ENCODE data around the gene GBE1. TPM values are rescaled to one million over a fixed set of nuclear protein-coding genes. Genes with fewer than 3 reads are reported as not detected.

Gene GBE1
- total and polyA plus RNA-seq, 9 of the 15 experiments (the other 6 are each of a cell fraction or from before 2014, with no cell fraction given) = 7.9 to 25.6 (median 13.1) TPM

DNA sequence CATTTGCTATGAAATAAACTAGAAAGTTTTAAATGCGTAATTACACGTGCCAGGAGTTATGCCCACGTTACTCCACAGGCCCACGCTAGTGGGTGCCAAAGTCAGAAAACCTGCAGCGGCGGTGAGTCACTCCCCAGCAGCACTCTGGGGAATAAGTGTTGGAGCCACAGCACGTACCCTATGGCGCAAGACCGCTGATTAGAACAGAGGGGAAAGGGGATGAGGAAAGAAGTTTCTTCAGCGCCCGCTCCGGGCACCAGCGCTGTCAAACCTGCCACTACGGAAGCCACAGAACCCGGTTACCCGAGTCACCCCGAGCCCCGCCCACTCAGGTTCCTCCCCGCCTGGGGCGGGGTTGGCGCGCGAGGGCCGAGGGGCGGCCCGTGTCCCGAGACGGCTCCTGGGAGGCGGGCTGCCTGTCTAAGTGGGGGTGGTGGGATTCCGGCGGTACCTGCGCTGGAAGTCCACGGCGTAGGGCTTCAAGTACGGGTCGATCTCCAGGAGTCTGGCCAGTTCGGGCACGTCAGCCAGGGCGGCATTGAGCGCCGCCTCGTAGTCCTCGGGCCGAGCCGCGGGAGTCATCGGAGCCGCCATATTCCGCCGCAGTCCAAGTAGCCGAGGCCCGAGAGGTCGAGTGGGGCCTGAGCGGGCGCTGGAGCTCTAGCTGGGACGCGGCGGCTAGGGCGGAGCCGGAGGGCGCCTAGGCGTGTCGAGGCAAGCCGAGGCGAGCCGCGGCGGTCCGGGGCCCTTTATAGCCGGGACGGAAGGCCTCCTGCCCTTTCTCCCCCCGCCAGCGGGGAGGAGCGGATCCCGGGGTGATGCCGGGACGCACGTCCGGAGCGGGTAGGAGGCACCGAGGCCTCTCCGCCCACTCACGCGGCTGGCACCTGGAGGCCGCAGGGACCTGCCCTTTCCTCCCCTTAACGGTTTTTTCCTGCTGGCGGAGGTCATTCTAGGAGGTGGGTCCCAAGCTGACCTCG is at the start of gene GBE1 (continued):
- TF ChIP-seq MYC (IDR thresholded peaks at IDR 0.05; ENCODE audit: low read depth, low read length) (peak; percentile 69), MYC (CRISPR knock-in tag; IDR thresholded peaks at IDR 0.05; ENCODE audit: borderline replicate concordance, low read depth) (no peak), SAFB (IDR thresholded peaks at IDR 0.05; ENCODE audit: borderline replicate concordance, low read depth, low read length) (no peak), ZNF551 (CRISPR knock-in tag; IDR thresholded peaks at IDR 0.05) (no peak), SRSF9 (IDR thresholded peaks at IDR 0.05; ENCODE audit: borderline replicate concordance, low read depth, low read length) (no peak), CBFA2T2 (conservative IDR thresholded peaks at IDR 0.05) (no peak), SMARCE1 (IDR thresholded peaks at IDR 0.05) (peak; percentile 54; the same call in 1 of the 2 replicates)
- TF ChIP-seq, protein P1, sequence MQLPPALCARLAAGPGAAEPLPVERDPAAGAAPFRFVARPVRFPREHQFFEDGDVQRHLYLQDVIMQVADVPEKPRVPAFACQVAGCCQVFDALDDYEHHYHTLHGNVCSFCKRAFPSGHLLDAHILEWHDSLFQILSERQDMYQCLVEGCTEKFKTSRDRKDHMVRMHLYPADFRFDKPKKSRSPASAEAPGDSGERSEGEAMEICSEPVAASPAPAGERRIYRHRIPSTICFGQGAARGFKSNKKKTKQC (CRISPR knock-in tag; IDR thresholded peaks at IDR 0.05) = 0 out of 2 replicates have a peak, but pooled peaks have one; percentile 37
- TF ChIP-seq, protein P2, sequence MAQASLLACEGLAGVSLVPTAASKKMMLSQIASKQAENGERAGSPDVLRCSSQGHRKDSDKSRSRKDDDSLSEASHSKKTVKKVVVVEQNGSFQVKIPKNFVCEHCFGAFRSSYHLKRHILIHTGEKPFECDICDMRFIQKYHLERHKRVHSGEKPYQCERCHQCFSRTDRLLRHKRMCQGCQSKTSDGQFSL (CRISPR knock-in tag; IDR thresholded peaks at IDR 0.05) = 0 out of 2 replicates have a peak, but pooled peaks have one; percentile 34
- TF ChIP-seq, protein P2 (tag; IDR thresholded peaks at IDR 0.05) = no peak; a peak in 1 of 4 replicates
- TF ChIP-seq, protein P3, sequence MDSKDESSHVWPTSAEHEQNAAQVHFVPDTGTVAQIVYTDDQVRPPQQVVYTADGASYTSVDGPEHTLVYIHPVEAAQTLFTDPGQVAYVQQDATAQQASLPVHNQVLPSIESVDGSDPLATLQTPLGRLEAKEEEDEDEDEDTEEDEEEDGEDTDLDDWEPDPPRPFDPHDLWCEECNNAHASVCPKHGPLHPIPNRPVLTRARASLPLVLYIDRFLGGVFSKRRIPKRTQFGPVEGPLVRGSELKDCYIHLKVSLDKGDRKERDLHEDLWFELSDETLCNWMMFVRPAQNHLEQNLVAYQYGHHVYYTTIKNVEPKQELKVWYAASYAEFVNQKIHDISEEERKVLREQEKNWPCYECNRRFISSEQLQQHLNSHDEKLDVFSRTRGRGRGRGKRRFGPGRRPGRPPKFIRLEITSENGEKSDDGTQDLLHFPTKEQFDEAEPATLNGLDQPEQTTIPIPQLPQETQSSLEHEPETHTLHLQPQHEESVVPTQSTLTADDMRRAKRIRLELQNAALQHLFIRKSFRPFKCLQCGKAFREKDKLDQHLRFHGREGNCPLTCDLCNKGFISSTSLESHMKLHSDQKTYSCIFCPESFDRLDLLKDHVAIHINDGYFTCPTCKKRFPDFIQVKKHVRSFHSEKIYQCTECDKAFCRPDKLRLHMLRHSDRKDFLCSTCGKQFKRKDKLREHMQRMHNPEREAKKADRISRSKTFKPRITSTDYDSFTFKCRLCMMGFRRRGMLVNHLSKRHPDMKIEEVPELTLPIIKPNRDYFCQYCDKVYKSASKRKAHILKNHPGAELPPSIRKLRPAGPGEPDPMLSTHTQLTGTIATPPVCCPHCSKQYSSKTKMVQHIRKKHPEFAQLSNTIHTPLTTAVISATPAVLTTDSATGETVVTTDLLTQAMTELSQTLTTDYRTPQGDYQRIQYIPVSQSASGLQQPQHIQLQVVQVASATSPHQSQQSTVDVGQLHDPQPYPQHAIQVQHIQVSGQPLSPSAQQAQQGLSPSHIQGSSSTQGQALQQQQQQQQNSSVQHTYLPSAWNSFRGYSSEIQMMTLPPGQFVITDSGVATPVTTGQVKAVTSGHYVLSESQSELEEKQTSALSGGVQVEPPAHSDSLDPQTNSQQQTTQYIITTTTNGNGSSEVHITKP (IDR thresholded peaks at IDR 0.05; ENCODE audit: partially characterized antibody) = no peak
- TF ChIP-seq, protein P4, sequence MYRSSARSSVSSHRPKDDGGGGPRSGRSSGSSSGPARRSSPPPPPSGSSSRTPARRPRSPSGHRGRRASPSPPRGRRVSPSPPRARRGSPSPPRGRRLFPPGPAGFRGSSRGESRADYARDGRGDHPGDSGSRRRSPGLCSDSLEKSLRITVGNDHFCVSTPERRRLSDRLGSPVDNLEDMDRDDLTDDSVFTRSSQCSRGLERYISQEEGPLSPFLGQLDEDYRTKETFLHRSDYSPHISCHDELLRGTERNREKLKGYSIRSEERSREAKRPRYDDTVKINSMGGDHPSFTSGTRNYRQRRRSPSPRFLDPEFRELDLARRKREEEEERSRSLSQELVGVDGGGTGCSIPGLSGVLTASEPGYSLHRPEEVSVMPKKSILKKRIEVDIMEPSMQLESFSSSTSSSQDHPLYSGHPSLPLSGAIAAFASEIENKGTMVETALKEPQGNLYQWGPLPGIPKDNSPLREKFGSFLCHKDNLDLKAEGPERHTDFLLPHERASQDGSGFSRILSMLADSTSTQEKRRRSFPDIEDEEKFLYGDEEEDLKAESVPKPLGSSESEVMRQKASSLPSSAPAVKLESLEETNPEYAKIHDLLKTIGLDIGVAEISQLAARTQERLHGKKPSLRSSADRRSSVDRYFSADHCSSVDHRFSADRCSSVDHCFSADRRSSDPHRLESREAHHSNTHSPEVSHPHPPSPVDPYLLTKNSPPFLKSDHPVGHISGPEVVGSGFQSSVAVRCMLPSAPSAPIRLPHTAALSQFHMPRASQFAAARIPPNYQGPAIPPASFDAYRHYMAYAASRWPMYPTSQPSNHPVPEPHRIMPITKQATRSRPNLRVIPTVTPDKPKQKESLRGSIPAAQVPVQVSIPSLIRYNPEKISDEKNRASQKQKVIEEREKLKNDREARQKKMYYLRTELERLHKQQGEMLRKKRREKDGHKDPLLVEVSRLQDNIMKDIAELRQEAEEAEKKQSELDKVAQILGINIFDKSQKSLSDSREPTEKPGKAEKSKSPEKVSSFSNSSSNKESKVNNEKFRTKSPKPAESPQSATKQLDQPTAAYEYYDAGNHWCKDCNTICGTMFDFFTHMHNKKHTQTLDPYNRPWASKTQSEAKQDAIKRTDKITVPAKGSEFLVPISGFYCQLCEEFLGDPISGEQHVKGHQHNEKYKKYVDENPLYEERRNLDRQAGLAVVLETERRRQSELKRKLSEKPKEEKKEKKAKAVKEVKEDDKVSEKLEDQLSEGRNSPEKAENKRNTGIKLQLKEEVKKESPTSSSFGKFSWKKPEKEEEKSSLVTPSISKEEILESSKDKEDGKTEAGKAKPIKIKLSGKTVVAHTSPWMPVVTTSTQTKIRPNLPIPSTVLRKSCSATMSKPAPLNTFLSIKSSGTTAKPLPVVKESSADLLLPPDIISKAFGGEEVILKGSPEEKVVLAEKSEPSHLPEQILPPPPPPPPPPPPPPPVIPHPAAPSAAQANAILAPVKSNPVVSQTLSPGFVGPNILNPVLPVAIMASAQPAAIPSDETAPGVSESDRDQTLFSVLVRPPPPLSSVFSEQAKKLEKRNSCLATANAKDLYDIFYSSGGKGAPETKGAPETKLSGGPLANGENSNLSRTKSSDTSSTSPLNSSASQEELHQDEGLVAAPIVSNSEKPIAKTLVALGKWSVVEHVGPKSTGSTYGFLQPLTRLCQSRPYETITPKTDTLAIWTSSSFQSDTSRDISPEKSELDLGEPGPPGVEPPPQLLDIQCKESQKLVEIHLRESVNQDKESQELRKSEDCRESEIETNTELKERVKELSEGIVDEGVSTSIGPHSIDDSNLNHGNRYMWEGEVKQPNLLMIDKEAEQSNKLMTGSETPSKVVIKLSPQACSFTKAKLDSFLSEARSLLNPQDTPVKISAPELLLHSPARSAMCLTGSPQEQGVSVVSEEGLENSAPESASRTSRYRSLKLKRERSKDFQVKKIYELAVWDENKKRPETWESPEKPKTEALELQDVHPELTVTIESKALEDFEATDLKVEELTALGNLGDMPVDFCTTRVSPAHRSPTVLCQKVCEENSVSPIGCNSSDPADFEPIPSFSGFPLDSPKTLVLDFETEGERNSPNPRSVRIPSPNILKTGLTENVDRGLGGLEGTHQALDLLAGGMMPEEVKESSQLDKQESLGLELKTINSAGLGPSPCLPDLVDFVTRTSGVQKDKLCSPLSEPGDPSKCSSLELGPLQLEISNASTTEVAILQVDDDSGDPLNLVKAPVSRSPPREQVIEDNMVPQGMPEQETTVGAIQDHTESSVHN (IDR thresholded peaks at IDR 0.05; ENCODE audit: borderline replicate concordance in 1 of 2, low read depth in 1 of 2) = no peak
